Osteocyte (in vitro differentiated cells): ENCODE data around the gene LIMCH1. TPM values are rescaled to one million over a fixed set of nuclear protein-coding genes. Genes with fewer than 3 reads are reported as not detected.

Experiments used
- DNase-seq: peaks from one replicate; pipeline ENCODE4 v3.0.0; 2021; ENCODE audit warnings: mixed read lengths; ENCODE audit not compliant: unreplicated experiment; ENCODE audit errors: extremely low spot score
- H3K27ac Mint-ChIP-seq: one replicate; pipeline ENCODE4 v1.8.0; 2021; ENCODE audit warnings: mild to moderate bottlenecking, mixed read lengths; ENCODE audit not compliant: unreplicated experiment
- H3K27me3 Mint-ChIP-seq: one replicate; pipeline ENCODE4 v1.8.0; 2021; ENCODE audit warnings: mixed read lengths; ENCODE audit not compliant: unreplicated experiment
- H3K36me3 Mint-ChIP-seq: one replicate; pipeline ENCODE4 v1.8.0; 2021; ENCODE audit warnings: mixed read lengths; ENCODE audit not compliant: unreplicated experiment
- H3K4me1 Mint-ChIP-seq: one replicate; pipeline ENCODE4 v1.8.0; 2021; ENCODE audit warnings: mixed read lengths; ENCODE audit not compliant: unreplicated experiment
- H3K4me3 Mint-ChIP-seq: one replicate; pipeline ENCODE4 v1.8.0; 2021; ENCODE audit warnings: mild to moderate bottlenecking, moderate library complexity, mixed read lengths; ENCODE audit not compliant: unreplicated experiment
- H3K9me3 Mint-ChIP-seq: one replicate; pipeline ENCODE4 v1.8.0; 2021; ENCODE audit warnings: mixed read lengths; ENCODE audit not compliant: unreplicated experiment
- total RNA-seq: library from RNA; stranded (reverse); gene quantifications from 2 replicates; pipeline ENCODE4 v1.2.1, GENCODE V29; 2021
- TF ChIP-seq, protein P1 (sequence below): fragments of 200-600 bp; sonication (generic); IDR thresholded peaks from 2 replicates; pipeline ENCODE4 v1.5.0; 2021; ENCODE audit warnings: antibody characterized with exemption, mild to moderate bottlenecking, moderate library complexity

LIMCH1 gene
- total RNA-seq, 1 donor from 2014 or later, result 0.43 TPM

DNA sequence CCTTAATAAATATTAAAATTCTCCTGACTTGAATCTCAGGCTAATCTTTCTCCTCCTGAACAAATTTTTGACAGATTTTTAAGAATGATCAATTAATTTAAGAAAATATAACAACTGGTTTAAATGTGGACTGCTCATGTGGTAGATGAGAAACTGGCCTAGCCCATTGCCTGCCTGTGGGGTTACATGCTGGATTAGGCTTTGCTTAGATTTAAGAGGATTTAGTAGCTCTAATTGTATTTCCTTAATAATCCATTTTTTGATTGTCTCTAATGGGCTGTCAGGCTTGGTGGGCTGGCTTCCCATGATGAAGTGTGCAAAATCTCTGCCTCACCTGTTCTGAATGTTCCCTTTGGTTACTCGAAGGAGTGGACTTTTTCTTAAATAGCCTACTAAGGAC, 27.8 kb upstream of the LIMCH1 start:
- no peak overlapping the region for H3K27ac Mint-ChIP-seq
- no peaks in the 10 kb centered on the region for H3K36me3 Mint-ChIP-seq
- no peak overlapping the region for H3K4me3 Mint-ChIP-seq
- no peaks in the 10 kb centered on the region for H3K27me3 Mint-ChIP-seq
- no peak for DNase-seq
- H3K9me3 Mint-ChIP-seq, result peaks cover 4% of the 10 kb centered on the region
- no peaks in the 10 kb centered on the region for H3K4me1 Mint-ChIP-seq
- TF ChIP-seq, protein P1, sequence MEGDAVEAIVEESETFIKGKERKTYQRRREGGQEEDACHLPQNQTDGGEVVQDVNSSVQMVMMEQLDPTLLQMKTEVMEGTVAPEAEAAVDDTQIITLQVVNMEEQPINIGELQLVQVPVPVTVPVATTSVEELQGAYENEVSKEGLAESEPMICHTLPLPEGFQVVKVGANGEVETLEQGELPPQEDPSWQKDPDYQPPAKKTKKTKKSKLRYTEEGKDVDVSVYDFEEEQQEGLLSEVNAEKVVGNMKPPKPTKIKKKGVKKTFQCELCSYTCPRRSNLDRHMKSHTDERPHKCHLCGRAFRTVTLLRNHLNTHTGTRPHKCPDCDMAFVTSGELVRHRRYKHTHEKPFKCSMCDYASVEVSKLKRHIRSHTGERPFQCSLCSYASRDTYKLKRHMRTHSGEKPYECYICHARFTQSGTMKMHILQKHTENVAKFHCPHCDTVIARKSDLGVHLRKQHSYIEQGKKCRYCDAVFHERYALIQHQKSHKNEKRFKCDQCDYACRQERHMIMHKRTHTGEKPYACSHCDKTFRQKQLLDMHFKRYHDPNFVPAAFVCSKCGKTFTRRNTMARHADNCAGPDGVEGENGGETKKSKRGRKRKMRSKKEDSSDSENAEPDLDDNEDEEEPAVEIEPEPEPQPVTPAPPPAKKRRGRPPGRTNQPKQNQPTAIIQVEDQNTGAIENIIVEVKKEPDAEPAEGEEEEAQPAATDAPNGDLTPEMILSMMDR, result no peak

DNA sequence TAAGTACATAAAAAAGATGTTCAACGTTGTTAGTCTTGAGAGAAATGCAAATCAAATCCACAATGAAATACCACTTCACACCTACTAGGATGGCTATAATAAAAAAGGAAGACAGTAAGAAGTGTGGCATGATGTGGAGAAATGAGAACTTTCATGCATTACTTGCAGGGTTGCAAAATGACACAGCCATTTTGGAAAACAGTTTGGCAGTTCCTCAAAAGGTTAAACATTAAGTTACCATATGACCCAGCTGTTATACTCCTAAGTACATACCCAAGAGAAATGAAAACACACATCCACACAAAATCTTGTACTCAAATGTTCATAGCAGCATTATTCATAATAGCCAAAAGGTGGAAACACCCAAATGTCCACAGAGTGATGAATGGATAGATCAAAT, 25.8 kb upstream of the LIMCH1 start:
- H3K4me1 Mint-ChIP-seq, result no peaks in the 10 kb centered on the region
- no peaks in the 10 kb centered on the region for H3K36me3 Mint-ChIP-seq
- H3K27ac Mint-ChIP-seq, result no peak overlapping the region
- no peak overlapping the region for H3K4me3 Mint-ChIP-seq
- peaks cover 2% of the 10 kb centered on the region for H3K27me3 Mint-ChIP-seq
- DNase-seq, result no peak
- H3K9me3 Mint-ChIP-seq, result peaks cover 4% of the 10 kb centered on the region
- TF ChIP-seq, protein P1, result no peak

DNA sequence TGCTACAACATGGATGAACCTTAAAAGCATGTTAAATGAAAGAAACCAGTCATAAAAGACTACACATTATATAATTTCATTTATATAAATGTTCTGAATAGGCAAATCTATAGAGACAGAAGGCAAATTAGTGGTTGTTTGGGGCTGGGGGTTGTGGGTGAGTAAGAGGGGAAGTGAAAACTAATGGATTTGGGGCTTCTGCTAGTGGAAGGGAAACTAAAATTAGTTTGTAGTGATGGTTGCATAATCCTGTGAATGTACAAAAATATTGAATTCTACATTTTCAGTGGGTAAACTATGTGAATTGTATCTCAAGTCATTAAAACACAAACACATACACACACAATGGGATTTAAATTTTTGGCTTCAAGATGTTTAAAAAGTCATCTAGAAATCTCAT, 25.4 kb upstream of the LIMCH1 start:
- H3K27me3 Mint-ChIP-seq, result peaks cover 2% of the 10 kb centered on the region
- H3K27ac Mint-ChIP-seq, result no peak overlapping the region
- H3K36me3 Mint-ChIP-seq, result no peaks in the 10 kb centered on the region
- DNase-seq, result no peak
- H3K9me3 Mint-ChIP-seq, result peaks cover 4% of the 10 kb centered on the region
- H3K4me3 Mint-ChIP-seq, result no peak overlapping the region
- no peaks in the 10 kb centered on the region for H3K4me1 Mint-ChIP-seq
- TF ChIP-seq, protein P1, result no peak

DNA sequence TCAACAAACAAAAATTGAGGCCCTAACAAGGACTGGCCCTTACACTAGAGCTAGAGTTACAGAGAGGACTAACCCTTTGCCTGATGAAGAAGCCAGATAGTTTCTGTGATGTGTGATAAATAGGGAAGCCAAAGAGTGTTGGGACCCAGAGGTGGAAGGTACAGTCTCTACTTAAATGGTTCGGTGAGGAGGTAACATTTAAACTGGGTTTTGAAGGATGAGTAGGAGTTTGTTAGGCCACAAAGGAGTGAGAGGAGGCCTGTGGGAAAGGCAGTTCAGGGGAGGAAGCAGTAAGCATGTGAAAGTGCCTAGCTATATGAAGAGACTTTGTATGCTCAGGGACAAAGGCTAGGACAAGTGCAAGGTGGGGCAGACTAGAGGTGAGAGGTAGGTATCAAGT, 23.8 kb upstream of the LIMCH1 start:
- Mint-ChIP-seq H3K27me3 (peaks cover 2% of the 10 kb centered on the region), H3K4me3 (no peak overlapping the region), H3K27ac (no peak overlapping the region), H3K9me3 (no peaks in the 10 kb centered on the region), H3K4me1 (no peaks in the 10 kb centered on the region), H3K36me3 (no peaks in the 10 kb centered on the region)
- TF ChIP-seq, protein P1, result no peak
- no peak for DNase-seq

DNA sequence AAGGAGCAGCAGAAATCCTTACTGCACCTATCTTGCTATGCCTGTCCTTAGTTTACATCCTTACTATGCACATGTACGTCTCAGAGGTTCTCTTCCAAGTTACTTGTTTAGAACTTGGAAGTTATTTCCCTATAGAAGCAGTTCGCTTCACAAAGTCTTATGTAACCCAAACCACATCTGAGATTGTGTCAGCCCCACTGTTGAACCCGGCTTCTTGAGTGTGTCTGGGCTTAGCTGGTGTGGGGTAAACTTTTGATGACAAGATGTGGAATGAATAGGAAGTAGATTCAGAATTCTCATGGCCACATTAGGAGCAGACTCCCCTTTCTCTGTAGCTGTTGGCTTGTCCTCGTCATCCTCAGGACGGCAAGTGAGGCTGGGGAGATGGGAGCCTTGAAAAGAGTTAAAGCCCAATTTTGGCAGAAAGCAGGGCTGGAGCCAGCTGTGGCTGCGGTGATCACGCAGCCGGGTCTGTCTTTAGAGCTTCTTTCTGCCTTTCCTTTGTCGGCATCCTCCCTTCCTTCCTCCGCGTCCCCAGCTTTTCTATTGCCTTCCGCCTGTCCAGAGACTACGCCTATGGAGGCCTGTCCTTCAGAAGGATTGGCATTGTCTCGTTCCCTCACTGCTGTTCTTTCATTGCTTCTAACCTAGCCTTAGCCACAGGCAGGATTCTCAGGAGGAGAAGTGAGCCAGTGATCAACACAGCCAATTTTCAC, 23.0 kb upstream of the LIMCH1 start:
- Mint-ChIP-seq H3K27ac (no peak overlapping the region), H3K27me3 (peaks cover 2% of the 10 kb centered on the region), H3K9me3 (no peaks in the 10 kb centered on the region), H3K4me3 (no peak overlapping the region), H3K36me3 (no peaks in the 10 kb centered on the region), H3K4me1 (no peaks in the 10 kb centered on the region)
- TF ChIP-seq, protein P1, result no peak
- no peak for DNase-seq
